HCT116 (cell line): Measurements from ENCODE around the gene HOXC12. TPM values are rescaled to one million over a fixed set of nuclear protein-coding genes. Genes with fewer than 3 reads are reported as not detected.
A peak's percentile ranks its signal among the peaks of the same experiment; 100 is the strongest.

Source experiments
- ATAC-seq: fragments of 200-7000 bp; cut with Tn5 transposase; 2 replicates; pipeline ENCODE4 v1.9.1; 2020; ENCODE audit warnings: mild to moderate bottlenecking, moderate library complexity
- BruUV-seq: library from RNA; stranded (reverse); fragments of 400-500 nt; replicated peaks from 2 replicates; lab custom pipeline; 2021; lab: Mats Ljungman, UMichigan
- CTCF ChIA-PET: fragments of 300-600 bp; sonication (Branson Sonifier 250); formaldehyde crosslinking; loops from one replicate; lab custom pipeline; 2021; ENCODE audit warnings: antibody characterized with exemption; lab: Charles Lee
- POLR2A ChIA-PET: fragments of 300-600, 350-600 bp; sonication (Branson Sonifier 250); formaldehyde crosslinking; loops from one replicate; lab custom pipeline; 2021; ENCODE audit warnings: antibody characterized with exemption; lab: Charles Lee
- RAD21 ChIA-PET, 2 experiments: fragments of 300-600 bp; sonication (Branson Sonifier 250); formaldehyde crosslinking; loops; one replicate each; lab custom pipeline; 2023; ENCODE audit warnings: low total read pairs in 2 of 2; ENCODE audit not compliant: uncharacterized antibody in 2 of 2, unreplicated experiment in 2 of 2, low non-redundant PET in 1 of 2; lab: Charles Lee
- DNase-seq: peaks from one replicate; pipeline ENCODE4 v3.0.0-alpha.2; 2010; ENCODE audit warnings: low read depth, low spot score
- H2AFZ ChIP-seq: fragments of 200-600 bp; shearing (Covaris generic), sonication (generic); 2 replicates; pipeline ENCODE4 v1.6.1; 2017; ENCODE audit warnings: low read depth, mixed run types, mixed read lengths, antibody characterized with exemption, low read length; ENCODE audit not compliant: poor library complexity, severe bottlenecking
- H3K27ac ChIP-seq: 2 replicates; pipeline ENCODE4 v1.5.1; 2012; ENCODE audit warnings: low read depth, low read length
- H3K27me3 ChIP-seq: fragments of 200-600 bp; sonication (generic); 2 replicates; pipeline ENCODE4 v1.6.1; 2016; ENCODE audit warnings: mixed run types, low read length, mixed read lengths; ENCODE audit not compliant: insufficient read depth
- H3K36me3 ChIP-seq, 2 experiments: fragments of 200-500 bp in 1 of 2; fragments of 200-600 bp in 1 of 2; sonication (Bioruptor generic) in 1 of 2; sonication (generic) in 1 of 2; 2 replicates each; pipeline versions ENCODE4 v1.5.1 to v1.6.1; 2014 to 2016; ENCODE audit warnings: low read length in 2 of 2, inconsistent platforms in 1 of 2, mixed read lengths in 1 of 2, mixed run types in 1 of 2; ENCODE audit not compliant: insufficient read depth in 2 of 2, control insufficient read depth in 1 of 2
- H3K4me1 ChIP-seq, 2 experiments: fragments of 200-600 bp in 1 of 2; sonication (generic) in 1 of 2; 2 replicates each; pipeline versions ENCODE4 v1.5.1 to v1.6.1; 2012 to 2017; ENCODE audit warnings: low read length in 2 of 2, inconsistent platforms in 1 of 2, mild to moderate bottlenecking in 1 of 2, mixed read lengths in 1 of 2, mixed run types in 1 of 2, moderate library complexity in 1 of 2; ENCODE audit not compliant: insufficient read depth in 2 of 2, control insufficient read depth in 1 of 2
- H3K4me2 ChIP-seq: fragments of 200-600 bp; sonication (generic); 2 replicates; pipeline ENCODE4 v1.6.1; 2017; ENCODE audit warnings: mixed run types, low read length, mixed read lengths
- H3K4me3 ChIP-seq, 2 experiments: fragments of 200-600 bp in 1 of 2; sonication (generic) in 1 of 2; replicated peaks in 1 of 2; 2 replicates each; pipeline ENCODE4 v1.5.1; 2011 to 2016; ENCODE audit warnings: low read length in 2 of 2, control low read depth in 1 of 2, low read depth in 1 of 2, mild to moderate bottlenecking in 1 of 2, mixed read lengths in 1 of 2, mixed run types in 1 of 2
- H3K79me2 ChIP-seq: fragments of 200-600 bp; sonication (generic); 2 replicates; pipeline ENCODE4 v1.6.1; 2017; ENCODE audit warnings: mild to moderate bottlenecking, mixed run types, low read length, moderate library complexity, mixed read lengths; ENCODE audit not compliant: insufficient read depth
- H3K9ac ChIP-seq: fragments of 200-600 bp; sonication (generic); 2 replicates; pipeline ENCODE4 v1.6.1; 2016; ENCODE audit warnings: low read length, mixed read lengths
- H3K9me2 ChIP-seq: fragments of 200-600 bp; sonication (generic), shearing (Covaris generic); 2 replicates; pipeline ENCODE4 v1.6.1; 2017; ENCODE audit warnings: mixed run types, mild to moderate bottlenecking, moderate library complexity; ENCODE audit not compliant: insufficient read depth
- H3K9me3 ChIP-seq, 2 experiments: fragments of 200-500 bp in 1 of 2; fragments of 200-600 bp in 1 of 2; sonication (Bioruptor generic) in 1 of 2; sonication (generic) in 1 of 2; 2 replicates each; pipeline ENCODE4 v1.6.1; 2014 to 2017; ENCODE audit warnings: low read length in 2 of 2, mixed read lengths in 2 of 2, inconsistent platforms in 1 of 2, low read depth in 1 of 2, mild to moderate bottlenecking in 1 of 2, mixed run types in 1 of 2, moderate library complexity in 1 of 2; ENCODE audit not compliant: control insufficient read depth in 1 of 2, insufficient read depth in 1 of 2
- H4K20me1 ChIP-seq: fragments of 200-600 bp; sonication (generic), shearing (Covaris generic); 2 replicates; pipeline ENCODE4 v1.6.1; 2017; ENCODE audit warnings: mixed run types, mild to moderate bottlenecking, moderate library complexity; ENCODE audit not compliant: insufficient read depth
- ATF3 ChIP-seq: IDR thresholded peaks from 2 replicates; pipeline ENCODE4 v1.6.1; 2012
- CEBPB ChIP-seq: IDR thresholded peaks from 2 replicates; pipeline ENCODE4 v1.6.1; 2012; ENCODE audit warnings: low read depth
- EGR1 ChIP-seq: IDR thresholded peaks from 2 replicates; pipeline ENCODE4 v1.6.1; 2012; ENCODE audit warnings: low read depth
- ELF1 ChIP-seq: IDR thresholded peaks from 2 replicates; pipeline ENCODE4 v1.6.1; 2012; ENCODE audit warnings: low read depth, borderline replicate concordance
- EZH2 ChIP-seq: fragments of 200-600 bp; sonication (generic); IDR thresholded peaks from 2 replicates; pipeline ENCODE4 v1.6.1; 2017; ENCODE audit warnings: antibody characterized with exemption, mixed run types
- EZH2phosphoT487 ChIP-seq: fragments of 200-600 bp; IDR thresholded peaks from 2 replicates; pipeline ENCODE4 v1.6.1; 2018; ENCODE audit warnings: antibody characterized with exemption, borderline replicate concordance
- FOSL1 ChIP-seq: IDR thresholded peaks from 2 replicates; pipeline ENCODE4 v1.6.1; 2012; ENCODE audit warnings: low read depth
- MAX ChIP-seq: IDR thresholded peaks from 2 replicates; pipeline ENCODE4 v1.6.1; 2012
- POLR2AphosphoS5 ChIP-seq: IDR thresholded peaks from 2 replicates; pipeline ENCODE4 v1.6.1; 2011; ENCODE audit warnings: mild to moderate bottlenecking, low read depth, low read length, moderate library complexity
- RAD21 ChIP-seq: IDR thresholded peaks from 2 replicates; pipeline ENCODE4 v1.6.1; 2012; ENCODE audit warnings: low read depth, mild to moderate bottlenecking
- REST ChIP-seq: IDR thresholded peaks from 2 replicates; pipeline ENCODE4 v1.6.1; 2012; ENCODE audit warnings: low read depth
- SIN3A ChIP-seq: IDR thresholded peaks from 2 replicates; pipeline ENCODE4 v1.6.1; 2012; ENCODE audit warnings: low read depth
- SP1 ChIP-seq: IDR thresholded peaks from 2 replicates; pipeline ENCODE4 v1.6.1; 2012; ENCODE audit warnings: low read depth
- SRF ChIP-seq: IDR thresholded peaks from 2 replicates; pipeline ENCODE4 v1.6.1; 2012; ENCODE audit warnings: low read depth
- TCF7L2 ChIP-seq: IDR thresholded peaks from 2 replicates; pipeline ENCODE4 v1.7.0; 2011; ENCODE audit warnings: borderline replicate concordance, inconsistent platforms; ENCODE audit not compliant: insufficient read depth, insufficient read length; ENCODE audit errors: extremely low read depth
- YY1 ChIP-seq: IDR thresholded peaks from 2 replicates; pipeline ENCODE4 v1.6.1; 2011; ENCODE audit warnings: low read length, low read depth, moderate library complexity, mild to moderate bottlenecking; ENCODE audit not compliant: insufficient replicate concordance; ENCODE audit errors: extremely low read depth
- ZBTB33 ChIP-seq: IDR thresholded peaks from 2 replicates; pipeline ENCODE4 v1.6.1; 2011; ENCODE audit warnings: mild to moderate bottlenecking, low read length, moderate library complexity; ENCODE audit not compliant: insufficient replicate concordance; ENCODE audit errors: extremely low read depth
- ZFX ChIP-seq: fragments of 450-650 bp; IDR thresholded peaks from 2 replicates; pipeline ENCODE4 v1.6.1; 2017
- ZNF274 ChIP-seq: fragments of 200-500 bp; sonication (Bioruptor generic); IDR thresholded peaks from 2 replicates; pipeline ENCODE4 v1.6.1; 2014; ENCODE audit warnings: mild to moderate bottlenecking, low read depth, low read length, inconsistent platforms
- intact Hi-C: fragments of 100-400 bp; cut with micrococcal nuclease; formaldehyde crosslinking; loops from 2 replicates; pipeline ENCODE4 v1.10.0; 2022
- total RNA-seq: library from RNA; stranded (reverse); gene quantifications from one replicate; pipeline ENCODE4 v1.2.1, GENCODE V29; 2021; ENCODE audit not compliant: unreplicated experiment

Gene HOXC12
- total RNA-seq, 1 experiment from 2014 or later = not detected

GRCh38 chr12:53993162-53994008 is 38.7 kb downstream of the HOXC12 start:
- Histone ChIP-seq H3K4me1 (peaks cover 14 to 36% of the 10 kb centered on the region in 2 experiments), H2AFZ (no peak overlapping the region), H4K20me1 (no peaks in the 10 kb centered on the region), H3K4me2 (peak overlapping the region; percentile 94; the same call in 1 of the 2 replicates), H3K9ac (no peak overlapping the region), H3K9me2 (no peaks in the 10 kb centered on the region), H3K27ac (no peak overlapping the region), H3K4me3 (no peak overlapping the region), H3K36me3 (no peaks in the 10 kb centered on the region), H3K79me2 (peaks cover 29% of the 10 kb centered on the region), H3K9me3 (no peaks in the 10 kb centered on the region), H3K27me3 (no peaks in the 10 kb centered on the region)
- ChIA-PET RAD21 (interaction anchor here in 1 of 2 experiments (0.6 kb wide), 1 partner anchor 83 kb away, joined by 3 read pairs; no protein-coding TSS in a partner anchor), CTCF (interaction anchor here (1.2 to 2.1 kb wide), 4 partner anchors 8 to 215 kb away, joined by 3 to 15 read pairs (median 4); partner anchors contain the start of gene HOXC10), POLR2A (no interaction called here)
- DNase-seq (no peak), ATAC-seq (no peak)
- BruUV-seq = no TSS peak
- intact Hi-C loops = no loop called here
- TF ChIP-seq ZNF274 (no peak), FOSL1 (no peak), TCF7L2 (no peak), RAD21 (no peak), EZH2 (no peak), ZFX (no peak), EZH2phosphoT487 (no peak), MAX (no peak), SRF (no peak), ELF1 (no peak), SIN3A (no peak), ZBTB33 (no peak), POLR2AphosphoS5 (no peak), ATF3 (no peak), REST (no peak), EGR1 (no peak), SP1 (no peak), CEBPB (no peak), YY1 (no peak)
